Small intestine (tissue), 7 donors: ENCODE results near the gene WT1. TPM values are rescaled to one million over a fixed set of nuclear protein-coding genes. Genes with fewer than 3 reads are reported as not detected.

Source experiments
- DNase-seq, 2 donors: peaks; one replicate each; pipeline versions ENCODE4 v3.0.0 to v3.0.0-alpha.2; 2013
- FAIRE-seq: peaks from 2 replicates; lab custom pipeline; 2012; peaks lifted over from hg19 to GRCh38; lab: Jason Lieb, UNC
- H3K27ac ChIP-seq, 3 donors: one replicate each; pipeline ENCODE4 v1.5.1; 2013; ENCODE audit warnings: low read length in 2 of 3, mild to moderate bottlenecking in 2 of 3, control low read depth in 1 of 3, inconsistent platforms in 1 of 3, low read depth in 1 of 3, moderate library complexity in 1 of 3
- H3K27me3 ChIP-seq, 3 donors: one replicate each; pipeline ENCODE4 v1.6.1; 2013; ENCODE audit warnings: low read length in 3 of 3, inconsistent platforms in 1 of 3; ENCODE audit not compliant: control insufficient read depth in 3 of 3, insufficient read depth in 3 of 3
- H3K36me3 ChIP-seq, 3 donors: one replicate each; pipeline ENCODE4 v1.6.1; 2013; ENCODE audit warnings: low read length in 3 of 3, inconsistent platforms in 1 of 3, low read depth in 1 of 3, mild to moderate bottlenecking in 1 of 3, moderate library complexity in 1 of 3; ENCODE audit not compliant: control insufficient read depth in 3 of 3, insufficient read depth in 2 of 3
- H3K4me1 ChIP-seq, 3 donors: one replicate each; pipeline ENCODE4 v1.6.1; 2013; ENCODE audit warnings: low read length in 2 of 3, inconsistent platforms in 1 of 3, low read depth in 1 of 3, mild to moderate bottlenecking in 1 of 3, moderate library complexity in 1 of 3; ENCODE audit not compliant: control insufficient read depth in 3 of 3, insufficient read depth in 2 of 3
- H3K4me3 ChIP-seq, 3 donors: one replicate each; pipeline ENCODE4 v1.5.1; 2013; ENCODE audit warnings: low read length in 3 of 3, control low read depth in 1 of 3, inconsistent platforms in 1 of 3, low read depth in 1 of 3, mild to moderate bottlenecking in 1 of 3, moderate library complexity in 1 of 3
- H3K9me3 ChIP-seq, 2 donors: one replicate each; pipeline ENCODE4 v1.6.1; 2013; ENCODE audit warnings: low read depth in 1 of 2, low read length in 1 of 2; ENCODE audit not compliant: control insufficient read depth in 2 of 2, insufficient read depth in 1 of 2
- whole genome bisulfite sequencing, 3 donors: extraction: QIAGEN DNeasy Blood & Tissue Kit; methylation state at CpG; one replicate each; pipeline ENCODE4 v1.1.7; 2013; 5-methylcytosine and 5-hydroxymethylcytosine counted together
- polyA plus RNA-seq, 4 donors: library from polyadenylated mRNA; stranded (reverse) in 3 of 4; unstranded in 1 of 4; fragments of 200-250 nt in 3 of 4; fragments of 120-200 nt in 1 of 4; gene quantifications; one replicate each; pipeline versions ENCODE4 v1.2.1 to v1.2.3, GENCODE V29; 2013
- donor health status: healthy with polysubstance abuse.
- donor health status: control.
- donor health status: control.
- donor health status: Bipolar disorder and iron deficiency.
- donor health status: healthy.

The WT1 gene
- polyA plus RNA-seq, 4 donors = 0.03 TPM; not detected in 3

GRCh38 chr11:32340181-32340580, 95.2 kb downstream of the WT1 start:
- H3K4me3 ChIP-seq = no peak overlapping the region
- no peaks in the 10 kb centered on the region for H3K4me1 ChIP-seq
- FAIRE-seq (no peak), DNase-seq (no peak)
- WGBS, 3 donors = 46 to 77% (median 52%) methylated on average over 3 of the region's 3 CpGs
- no peak overlapping the region for H3K27ac ChIP-seq
- no peaks in the 10 kb centered on the region for H3K36me3 ChIP-seq
- H3K27me3 ChIP-seq = peaks cover 0 to 6% (median 0%) of the 10 kb centered on the region in 3 donors
- H3K9me3 ChIP-seq = no peaks in the 10 kb centered on the region

Other genes starting within 250 kb of the WT1 start
- 100 to 1,000 TPM; 185 to 368 (median 294) TPM for gene EIF3M, start 148.3 kb upstream of the WT1 start, polyA plus RNA-seq